Measurements from ENCODE around the gene OXCT1.

Gene OXCT1

DNA sequence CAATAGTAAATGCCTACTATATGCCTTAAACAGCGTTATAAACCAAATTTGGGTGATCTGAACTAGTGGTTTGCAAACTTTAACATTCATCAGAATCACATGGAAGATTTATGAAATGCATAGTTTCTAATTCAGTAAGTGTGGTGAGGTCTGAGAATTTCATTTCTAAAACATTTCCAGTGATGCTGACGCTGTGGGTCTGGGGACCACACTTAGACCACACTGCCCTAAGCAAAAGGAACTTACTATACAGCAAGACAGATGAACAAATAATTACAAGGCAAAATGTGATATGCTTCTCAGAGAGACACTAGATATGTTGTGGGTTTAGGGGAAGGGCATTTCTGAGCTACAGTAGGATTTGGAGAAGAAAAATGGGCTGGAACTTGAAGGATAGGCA lies 72.6 kb downstream of the OXCT1 start:
- no peak for ATAC-seq (replicated peaks)
- no peaks in the 10 kb centered on the region for H3K27me3 Mint-ChIP-seq
- peaks cover 34% of the 10 kb centered on the region for H3K36me3 Mint-ChIP-seq (ENCODE audit: insufficient read depth)
- H3K9me3 Mint-ChIP-seq, result no peaks in the 10 kb centered on the region
- no peak for DNase-seq
- peak overlapping the region; percentile 2 to 3 for H3K27ac Mint-ChIP-seq
- H3K4me3 Mint-ChIP-seq, result no peak overlapping the region
- H3K4me1 Mint-ChIP-seq (ENCODE audit: low read depth in 2 of 2), result peaks cover 3 to 5% of the 10 kb centered on the region in 2 donors

- no peaks in the 10 kb centered on the region for H3K9me3 Mint-ChIP-seq
- no peaks in the 10 kb centered on the region for H3K27me3 Mint-ChIP-seq
Observed at GRCh38 chr5:41796061-41796460, 74.2 kb downstream of the OXCT1 start.

GRCh38 chr5:41795125-41795524 lies 75.1 kb downstream of the OXCT1 start:
- no peak overlapping the region for H3K27ac Mint-ChIP-seq

More at GRCh38 chr5:41796061-41796460, 74.2 kb downstream of the OXCT1 start:
- ATAC-seq (replicated peaks) (no peak), DNase-seq (no peak)
- peak overlapping the region in 1 of 2 donors; percentile 57 for H3K27ac Mint-ChIP-seq
- peaks cover 32% of the 10 kb centered on the region for H3K36me3 Mint-ChIP-seq (ENCODE audit: insufficient read depth)
- no peak overlapping the region for H3K4me3 Mint-ChIP-seq
- H3K4me1 Mint-ChIP-seq (ENCODE audit: low read depth in 2 of 2), result peaks cover 3 to 5% of the 10 kb centered on the region in 2 donors

GRCh38 chr5:41794471-41794870 lies 75.8 kb downstream of the OXCT1 start:
- no peak for DNase-seq

More at GRCh38 chr5:41795125-41795524, 75.1 kb downstream of the OXCT1 start:
- no peaks in the 10 kb centered on the region for H3K9me3 Mint-ChIP-seq
- H3K36me3 Mint-ChIP-seq (ENCODE audit: insufficient read depth), result peaks cover 30% of the 10 kb centered on the region
- ATAC-seq (replicated peaks), result no peak
- no peaks in the 10 kb centered on the region for H3K27me3 Mint-ChIP-seq
- no peak for DNase-seq
- H3K4me3 Mint-ChIP-seq, result no peak overlapping the region
- H3K4me1 Mint-ChIP-seq (ENCODE audit: low read depth in 2 of 2), result peaks cover 3 to 5% of the 10 kb centered on the region in 2 donors

DNA sequence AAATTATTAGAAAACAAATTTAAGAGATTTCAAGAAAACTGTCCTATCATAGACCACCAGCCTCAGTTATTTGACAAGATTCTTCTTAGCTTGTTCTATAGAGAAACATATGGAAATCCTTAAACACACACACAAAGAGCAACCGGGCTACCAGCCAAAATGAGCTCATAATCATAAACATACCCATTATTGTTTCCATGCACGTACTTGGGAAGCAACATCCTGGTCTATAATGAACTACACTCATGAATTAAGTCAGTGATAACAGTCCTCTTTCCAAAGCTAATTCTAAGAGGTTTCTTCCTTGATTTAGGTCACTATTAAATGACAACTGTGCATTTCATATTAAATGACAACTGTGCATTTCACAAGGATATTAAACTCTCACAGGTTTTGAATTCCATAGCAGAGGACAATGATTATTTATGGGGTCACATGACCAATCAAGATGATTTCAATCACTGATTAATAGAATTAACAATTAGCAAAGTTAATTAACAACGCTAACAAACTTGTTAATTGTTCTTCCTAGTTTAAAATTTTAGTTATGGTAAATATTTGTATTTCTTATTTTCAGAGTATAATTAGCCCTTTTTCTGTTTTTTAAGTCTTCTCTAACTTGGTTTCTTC lies 77.0 kb downstream of the OXCT1 start:
- DNase-seq (no peak), ATAC-seq (replicated peaks) (no peak)
- peaks cover 3 to 5% of the 10 kb centered on the region in 2 donors for H3K4me1 Mint-ChIP-seq (ENCODE audit: low read depth in 2 of 2)
- no peaks in the 10 kb centered on the region for H3K27me3 Mint-ChIP-seq
- H3K4me3 Mint-ChIP-seq, result no peak overlapping the region
- no peaks in the 10 kb centered on the region for H3K9me3 Mint-ChIP-seq
- H3K27ac Mint-ChIP-seq, result no peak overlapping the region
- peaks cover 26% of the 10 kb centered on the region for H3K36me3 Mint-ChIP-seq (ENCODE audit: insufficient read depth)

More at GRCh38 chr5:41794471-41794870, 75.8 kb downstream of the OXCT1 start:
- no peak overlapping the region for H3K4me3 Mint-ChIP-seq
- no peak for ATAC-seq (replicated peaks)
- no peaks in the 10 kb centered on the region for H3K27me3 Mint-ChIP-seq
- H3K4me1 Mint-ChIP-seq (ENCODE audit: low read depth in 2 of 2), result peaks cover 3 to 5% of the 10 kb centered on the region in 2 donors
- no peaks in the 10 kb centered on the region for H3K9me3 Mint-ChIP-seq
- H3K27ac Mint-ChIP-seq, result no peak overlapping the region
- H3K36me3 Mint-ChIP-seq (ENCODE audit: insufficient read depth), result peaks cover 28% of the 10 kb centered on the region

DNA sequence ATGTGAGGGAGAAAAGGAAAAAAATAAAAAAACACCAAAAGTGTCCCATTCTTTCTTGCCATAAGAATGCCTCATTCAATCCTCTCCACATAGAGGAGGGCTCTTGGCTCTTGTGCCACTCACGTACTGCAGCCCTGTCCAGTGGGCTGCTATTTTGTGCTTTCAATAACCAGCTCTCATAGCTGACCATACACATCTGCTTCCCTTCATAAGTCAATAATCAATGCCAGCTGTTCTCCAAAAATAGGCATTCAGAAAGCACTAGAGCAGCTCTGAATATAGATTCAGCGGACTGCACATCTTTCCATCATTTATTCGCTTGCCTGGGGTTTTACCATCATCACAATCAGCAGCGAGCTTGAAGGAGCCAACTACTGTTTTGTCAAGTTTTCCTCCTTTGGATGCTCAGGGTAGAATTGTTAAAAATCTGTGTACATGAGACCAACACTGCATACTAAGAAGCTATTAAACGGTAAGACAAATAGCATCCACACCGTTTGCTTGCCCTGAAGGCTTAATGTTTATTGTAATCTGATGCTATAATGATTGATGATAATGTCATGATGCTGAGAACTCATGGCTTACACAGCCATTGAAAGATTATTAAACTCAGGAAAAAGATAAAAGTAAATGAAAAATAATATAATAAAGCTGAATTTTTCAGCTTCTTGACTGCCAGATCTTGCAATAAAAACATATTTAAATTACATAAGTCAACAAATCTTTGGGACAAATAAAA lies 80.0 kb downstream of the OXCT1 start:
- peaks cover 16% of the 10 kb centered on the region for H3K36me3 Mint-ChIP-seq (ENCODE audit: insufficient read depth)
- peaks cover 3 to 4% of the 10 kb centered on the region in 2 donors for H3K4me1 Mint-ChIP-seq (ENCODE audit: low read depth in 2 of 2)
- no peak for DNase-seq
- no peak for ATAC-seq (replicated peaks)
- no peak overlapping the region for H3K4me3 Mint-ChIP-seq
- peak overlapping the region in 1 of 2 donors; percentile 1 for H3K27ac Mint-ChIP-seq
- no peaks in the 10 kb centered on the region for H3K9me3 Mint-ChIP-seq
- no peaks in the 10 kb centered on the region for H3K27me3 Mint-ChIP-seq

DNA sequence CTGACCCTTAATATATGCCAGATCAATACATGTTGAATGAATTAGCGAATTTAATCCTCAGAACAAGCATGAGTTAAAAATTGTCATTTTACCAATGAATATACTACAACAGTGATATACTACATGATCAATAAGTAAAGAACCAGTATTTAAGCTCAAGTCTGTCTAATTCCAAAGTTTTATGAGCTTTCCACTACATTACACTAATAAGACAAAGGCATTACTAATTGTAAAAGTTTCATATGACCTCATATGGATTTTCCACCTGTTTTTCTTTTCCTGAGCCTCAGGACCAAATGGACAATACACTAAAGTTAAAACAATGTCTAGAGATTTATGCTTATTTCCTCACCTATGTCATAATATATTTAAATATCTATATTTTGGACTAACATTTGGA lies 80.8 kb downstream of the OXCT1 start:
- no peak for ATAC-seq (replicated peaks)
- Mint-ChIP-seq H3K4me3 (no peak overlapping the region), H3K36me3 (ENCODE audit: insufficient read depth) (peaks cover 10% of the 10 kb centered on the region), H3K9me3 (no peaks in the 10 kb centered on the region), H3K27me3 (no peaks in the 10 kb centered on the region), H3K27ac (no peak overlapping the region), H3K4me1 (ENCODE audit: low read depth in 2 of 2) (peaks cover 1 to 4% of the 10 kb centered on the region in 2 donors)
- DNase-seq, result no peak

GRCh38 chr5:41788941-41789368 lies 81.3 kb downstream of the OXCT1 start:
- ATAC-seq (replicated peaks) (no peak), DNase-seq (no peak)
- Mint-ChIP-seq H3K4me1 (ENCODE audit: low read depth in 2 of 2) (peaks cover 1 to 4% of the 10 kb centered on the region in 2 donors), H3K27ac (no peak overlapping the region), H3K27me3 (no peaks in the 10 kb centered on the region), H3K4me3 (no peak overlapping the region), H3K9me3 (no peaks in the 10 kb centered on the region), H3K36me3 (ENCODE audit: insufficient read depth) (peaks cover 5% of the 10 kb centered on the region)

DNA sequence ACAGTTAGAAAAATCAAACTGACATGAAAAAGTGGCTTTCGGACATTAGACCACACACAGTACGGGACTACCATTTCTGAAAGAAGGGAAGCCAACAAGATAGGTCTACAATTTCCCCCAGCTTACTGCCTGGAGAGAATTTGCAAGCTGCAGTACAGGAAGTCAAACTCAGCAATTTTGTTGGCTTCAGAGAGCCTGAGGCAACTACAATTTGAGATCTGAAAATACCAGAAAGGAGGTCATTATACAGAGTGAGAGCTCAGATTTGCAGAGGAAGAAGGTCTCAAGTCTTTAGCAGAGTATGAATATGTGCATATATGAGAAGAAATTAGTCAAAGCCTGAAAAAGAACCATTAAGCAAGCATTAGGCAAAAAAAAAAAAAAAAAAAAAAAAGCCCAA lies 83.0 kb downstream of the OXCT1 start:
- no peak overlapping the region for H3K27ac Mint-ChIP-seq
- DNase-seq (no peak), ATAC-seq (replicated peaks) (no peak)
- no peaks in the 10 kb centered on the region for H3K9me3 Mint-ChIP-seq
- peaks cover 1 to 4% of the 10 kb centered on the region in 2 donors for H3K4me1 Mint-ChIP-seq (ENCODE audit: low read depth in 2 of 2)
- H3K4me3 Mint-ChIP-seq, result no peak overlapping the region
- H3K36me3 Mint-ChIP-seq (ENCODE audit: insufficient read depth), result peaks cover 4% of the 10 kb centered on the region
- H3K27me3 Mint-ChIP-seq, result no peaks in the 10 kb centered on the region

- Mint-ChIP-seq H3K27me3 (no peaks in the 10 kb centered on the region), H3K36me3 (ENCODE audit: insufficient read depth) (peaks cover 7% of the 10 kb centered on the region), H3K9me3 (no peaks in the 10 kb centered on the region), H3K4me1 (ENCODE audit: low read depth in 2 of 2) (peaks cover 3 to 12% of the 10 kb centered on the region in 2 donors), H3K4me3 (no peak overlapping the region), H3K27ac (peak overlapping the region in 1 of 2 donors; percentile 9)
- DNase-seq (no peak), ATAC-seq (replicated peaks) (no peak)
Observed at GRCh38 chr5:41785061-41785460, 85.2 kb downstream of the OXCT1 start.

DNA sequence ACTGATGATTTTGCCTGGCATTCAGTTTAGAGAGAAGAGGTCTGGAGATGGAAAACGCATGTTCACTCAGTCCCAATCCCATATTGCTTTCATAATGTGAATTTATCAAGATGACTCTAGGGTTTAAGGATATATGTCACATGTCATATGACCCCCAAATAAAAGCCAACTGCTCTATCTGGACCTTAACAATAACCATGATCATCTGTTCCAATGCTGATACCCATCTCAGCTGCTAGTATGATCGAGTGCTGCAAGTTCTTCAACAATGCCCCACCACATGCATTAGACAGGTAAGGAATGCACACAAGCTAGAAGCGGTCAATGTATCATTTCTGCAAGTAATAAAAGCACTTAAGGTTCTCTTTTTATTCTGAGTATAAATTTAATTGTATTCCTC lies 91.8 kb downstream of the OXCT1 start:
- no peaks in the 10 kb centered on the region for H3K9me3 Mint-ChIP-seq
- peaks cover 2 to 16% of the 10 kb centered on the region in 2 donors for H3K4me1 Mint-ChIP-seq (ENCODE audit: low read depth in 2 of 2)
- no peak for ATAC-seq (replicated peaks)
- H3K27me3 Mint-ChIP-seq, result no peaks in the 10 kb centered on the region
- no peak overlapping the region for H3K27ac Mint-ChIP-seq
- H3K4me3 Mint-ChIP-seq, result no peak overlapping the region
- peaks cover 7% of the 10 kb centered on the region for H3K36me3 Mint-ChIP-seq (ENCODE audit: insufficient read depth)
- no peak for DNase-seq

- Mint-ChIP-seq H3K36me3 (ENCODE audit: insufficient read depth) (peaks cover 4% of the 10 kb centered on the region), H3K27me3 (no peaks in the 10 kb centered on the region), H3K4me3 (no peak overlapping the region), H3K27ac (no peak overlapping the region), H3K9me3 (no peaks in the 10 kb centered on the region), H3K4me1 (ENCODE audit: low read depth in 2 of 2) (peaks cover 8 to 23% of the 10 kb centered on the region in 2 donors)
- ATAC-seq (replicated peaks) (no peak), DNase-seq (no peak)
Observed at GRCh38 chr5:41776435-41776834, 93.8 kb downstream of the OXCT1 start.

DNA sequence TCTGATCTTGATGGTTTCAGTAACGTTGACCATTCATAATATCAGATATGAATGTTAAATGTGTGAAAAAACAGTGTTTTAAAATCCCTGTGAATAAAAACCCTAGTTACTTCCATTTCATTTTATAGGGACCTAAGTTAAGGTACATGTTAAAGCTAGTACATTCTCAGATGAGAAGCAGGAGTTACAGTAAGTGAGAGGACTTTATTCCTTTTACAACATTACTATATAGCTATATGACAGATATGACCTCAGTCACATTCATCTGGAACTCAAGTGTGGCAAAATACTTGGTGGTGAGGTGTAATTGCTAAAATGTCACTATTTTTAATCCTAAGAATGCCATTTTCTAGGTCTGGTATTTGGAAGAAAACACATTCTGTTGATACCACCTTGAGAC lies 96.4 kb downstream of the OXCT1 start:
- no peaks in the 10 kb centered on the region for H3K9me3 Mint-ChIP-seq
- ATAC-seq (replicated peaks) (no peak), DNase-seq (no peak)
- H3K4me3 Mint-ChIP-seq, result no peak overlapping the region
- no peaks in the 10 kb centered on the region for H3K27me3 Mint-ChIP-seq
- peak overlapping the region in 1 of 2 donors; percentile 6 for H3K27ac Mint-ChIP-seq
- peaks cover 10 to 22% of the 10 kb centered on the region in 2 donors for H3K4me1 Mint-ChIP-seq (ENCODE audit: low read depth in 2 of 2)
- H3K36me3 Mint-ChIP-seq (ENCODE audit: insufficient read depth), result no peaks in the 10 kb centered on the region
